HG03571 (cell line): ENCODE data around the gene ITIH6.
"Not testable (repeated sequence)": the region's sequence is repeated elsewhere in the genome, so short reads cannot be mapped to it uniquely, and the experiment has no call there.

Experiments
- ATAC-seq: cut with Tn5 transposase; IDR thresholded peaks from one replicate; pipeline ENCODE4 v1.9.1; 2021; ENCODE audit not compliant: unreplicated experiment

The ITIH6 gene

DNA sequence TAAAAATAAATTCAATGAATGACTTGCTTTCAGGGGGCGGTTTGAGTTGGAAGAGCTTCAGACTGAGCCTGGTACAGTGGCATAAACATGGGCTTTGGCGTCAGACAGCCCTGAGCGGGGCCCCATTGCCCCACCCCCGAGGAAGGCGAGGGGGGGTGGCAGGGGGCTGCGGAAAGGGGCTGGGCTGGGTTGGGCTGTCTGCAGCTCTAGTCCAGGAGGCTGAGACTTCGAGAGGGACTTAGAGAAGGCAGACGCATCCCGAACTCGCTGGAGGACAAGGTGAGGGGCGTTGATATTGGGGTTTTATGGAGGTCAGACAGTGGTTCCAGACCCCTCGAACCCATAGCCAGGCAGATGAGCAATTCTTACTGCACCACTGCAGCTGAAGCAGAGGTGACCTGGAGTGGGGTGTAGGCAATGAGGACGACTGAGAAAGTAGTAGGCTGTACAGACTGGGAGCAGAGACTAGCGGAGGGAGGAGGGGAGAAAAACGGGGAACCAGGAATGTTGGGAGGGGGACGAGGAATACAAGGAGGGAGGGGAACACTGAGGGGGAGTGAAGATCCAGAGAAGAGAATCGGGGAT, 9.6 kb upstream of the ITIH6 start, which contains the start of gene MAGED2:
MAGED2 (plus strand) TSS at position 222 of the 585 bp plus-strand sequence. CDS start 1,587 bp downstream, outside the sequence.
- no peak for ATAC-seq

DNA sequence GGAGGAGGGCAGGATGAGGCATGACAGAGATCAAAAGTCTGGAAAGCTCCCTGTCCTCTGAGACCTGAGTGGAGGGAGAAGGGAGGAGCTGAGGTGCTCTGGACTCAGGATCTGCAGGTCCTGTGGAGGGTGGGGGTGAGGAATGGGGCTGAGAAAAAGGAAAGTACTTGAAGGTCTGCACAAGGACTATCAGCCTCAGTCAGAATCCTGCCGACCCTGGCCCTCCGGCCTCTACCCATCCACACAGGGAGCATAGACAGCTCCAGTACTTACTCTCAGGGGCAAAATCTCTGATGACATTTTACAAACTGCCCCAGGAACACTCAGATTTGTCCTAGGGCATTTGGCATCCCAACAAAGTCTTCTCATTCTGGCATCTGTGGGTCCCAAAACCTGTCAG, 991 bp upstream of the ITIH6 start:
- ATAC-seq, result no peak

DNA sequence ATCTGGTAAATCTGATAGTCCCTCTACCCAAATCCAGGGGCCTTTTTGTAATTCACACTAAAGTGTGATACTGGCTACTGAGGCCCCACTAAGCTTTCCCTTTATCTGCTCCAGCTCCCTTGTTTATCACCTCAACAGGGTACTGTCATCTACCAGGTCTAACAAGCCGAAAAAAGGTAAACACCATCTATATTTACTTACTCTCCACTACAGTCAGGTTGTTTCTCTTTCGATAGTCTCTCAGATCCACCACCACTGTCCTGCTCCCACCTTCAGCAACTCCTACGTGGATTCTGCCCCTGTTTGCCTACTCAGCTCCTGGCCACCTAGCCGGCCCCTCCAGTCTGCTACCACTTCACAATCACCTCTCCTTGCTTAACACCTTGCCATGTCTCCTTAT, 3.3 kb downstream of the ITIH6 start:
- ATAC-seq, result no peak

DNA sequence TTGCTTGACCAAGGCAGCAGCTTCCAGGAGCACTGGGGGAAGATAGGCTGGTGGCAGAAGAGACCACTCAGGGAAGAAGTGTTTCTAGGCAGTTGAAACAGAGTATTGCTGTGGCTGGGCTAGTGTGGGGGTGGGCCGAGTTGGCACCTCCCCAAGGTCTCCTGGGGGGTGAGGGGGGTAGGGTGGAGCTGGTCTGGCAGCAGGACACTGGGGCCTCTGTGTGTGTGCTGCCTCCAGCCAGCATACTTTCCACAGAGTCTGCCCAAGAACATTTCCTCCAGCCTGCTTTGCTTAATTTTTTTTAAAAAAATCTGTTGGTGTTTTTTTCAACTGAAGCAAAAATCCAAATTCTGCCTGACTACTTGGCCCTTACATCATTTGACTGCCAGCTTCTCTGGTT, 4.0 kb downstream of the ITIH6 start:
- ATAC-seq, result no peak

DNA sequence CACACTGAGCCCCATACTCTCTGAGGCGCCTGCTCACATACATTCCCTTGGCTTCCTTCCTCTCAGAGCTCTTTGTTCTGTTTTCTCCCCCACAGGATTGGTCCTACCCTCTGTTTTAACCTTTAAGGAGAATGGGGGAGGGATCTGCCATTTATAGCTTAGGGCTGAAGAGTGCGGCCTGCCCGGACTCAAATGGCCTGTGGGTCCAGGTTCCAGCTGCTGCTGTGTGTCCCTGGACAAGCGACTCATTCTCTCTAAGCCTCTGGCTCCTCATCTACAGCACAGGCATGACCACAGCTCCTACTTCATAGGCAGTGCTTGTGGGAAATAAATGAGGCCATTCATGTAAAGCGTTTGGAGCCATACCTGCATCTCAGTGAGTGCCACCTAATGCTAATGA, 8.7 kb downstream of the ITIH6 start:
- ATAC-seq, result not testable (repeated sequence)

DNA sequence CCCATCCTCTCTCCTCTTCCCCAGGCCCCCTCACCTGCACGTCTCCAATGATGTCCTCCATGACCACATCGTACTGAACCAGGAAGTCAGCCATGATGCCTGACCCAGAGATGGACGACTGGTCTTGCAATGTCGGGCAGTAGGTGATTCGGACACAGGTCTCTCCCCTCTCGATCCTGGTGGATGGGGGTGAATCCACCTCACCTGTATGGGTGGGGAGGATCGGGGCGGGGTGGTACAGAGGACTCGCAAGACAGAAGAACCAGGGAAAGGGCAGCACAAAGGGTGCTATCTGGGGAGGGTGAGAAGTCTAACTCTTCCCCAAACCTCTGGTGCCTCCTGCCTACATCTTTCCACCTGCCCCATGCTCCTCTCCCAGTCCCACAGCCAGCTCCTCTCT, 9.6 kb downstream of the ITIH6 start:
- no peak for ATAC-seq

DNA sequence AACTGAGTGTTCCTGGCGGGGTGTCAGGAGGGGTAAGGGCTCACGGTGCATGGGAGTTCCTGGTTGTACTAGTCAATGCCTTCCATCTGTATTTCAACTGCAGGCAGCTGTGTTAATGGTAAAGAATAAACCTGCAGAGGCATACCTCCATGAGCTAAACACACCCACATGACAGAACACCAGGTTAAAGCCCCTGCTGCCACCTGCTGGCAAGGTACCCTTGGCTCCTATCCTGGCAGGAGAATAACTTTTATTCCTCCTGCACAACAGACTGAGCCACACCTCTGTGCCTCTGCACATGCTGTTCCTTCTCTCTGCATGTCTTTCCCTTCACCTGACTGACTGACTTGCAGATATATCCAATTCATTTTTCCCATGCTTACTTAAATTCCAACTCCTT, 11.1 kb downstream of the ITIH6 start:
- ATAC-seq, result no peak

DNA sequence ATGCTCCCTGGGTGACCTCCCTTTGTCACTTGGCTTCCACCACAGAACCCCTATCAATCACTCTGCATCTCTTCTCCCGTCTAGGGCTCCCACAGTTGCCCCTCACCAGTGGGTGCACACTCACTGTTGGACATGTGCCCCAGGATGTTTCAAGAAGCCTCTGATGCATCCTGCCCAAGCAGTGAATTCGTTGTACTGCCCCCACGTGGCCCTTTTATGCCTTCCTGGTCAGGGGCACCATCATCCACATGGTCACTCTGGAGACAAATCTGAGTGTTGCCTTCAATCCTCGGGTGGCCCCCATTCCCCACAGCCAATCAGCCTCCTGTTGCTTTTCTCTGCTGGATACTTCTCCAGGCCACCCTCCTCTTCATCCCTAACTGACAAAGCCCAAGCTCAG, 12.2 kb downstream of the ITIH6 start:
- no peak for ATAC-seq

DNA sequence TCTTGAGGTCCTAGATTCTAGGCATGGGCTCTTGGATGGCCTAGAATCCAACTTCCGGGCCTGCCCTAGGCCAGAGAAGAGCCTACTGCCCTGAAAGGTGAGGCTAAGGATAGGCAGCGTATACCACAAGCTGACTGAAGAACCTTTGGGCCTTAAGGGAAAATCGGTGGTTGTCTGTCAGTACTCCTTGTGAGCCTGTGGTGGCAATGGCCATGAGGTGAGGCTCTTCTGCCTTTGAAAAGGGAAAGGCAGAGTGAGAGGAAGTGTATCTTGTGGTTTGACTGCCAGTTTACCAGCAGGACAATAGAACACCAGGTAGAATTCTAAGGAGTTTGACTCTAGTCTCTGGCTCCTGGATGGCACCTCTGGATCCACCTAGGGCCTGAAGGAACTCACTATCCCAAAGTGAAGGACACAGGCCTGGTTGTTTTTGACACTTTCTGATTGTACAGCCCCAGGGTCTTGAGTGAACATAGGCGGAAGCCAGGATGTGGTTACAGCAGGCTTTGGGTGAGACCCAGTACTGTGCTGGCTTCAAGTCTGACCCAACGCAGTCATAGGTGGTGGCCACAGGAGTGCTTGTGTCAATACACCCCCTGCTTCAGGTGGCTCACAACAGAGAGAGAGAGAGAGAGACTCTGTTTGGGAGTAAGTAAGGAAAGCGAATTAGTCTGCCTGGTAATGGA, 20.9 kb downstream of the ITIH6 start:
- ATAC-seq, result no peak

DNA sequence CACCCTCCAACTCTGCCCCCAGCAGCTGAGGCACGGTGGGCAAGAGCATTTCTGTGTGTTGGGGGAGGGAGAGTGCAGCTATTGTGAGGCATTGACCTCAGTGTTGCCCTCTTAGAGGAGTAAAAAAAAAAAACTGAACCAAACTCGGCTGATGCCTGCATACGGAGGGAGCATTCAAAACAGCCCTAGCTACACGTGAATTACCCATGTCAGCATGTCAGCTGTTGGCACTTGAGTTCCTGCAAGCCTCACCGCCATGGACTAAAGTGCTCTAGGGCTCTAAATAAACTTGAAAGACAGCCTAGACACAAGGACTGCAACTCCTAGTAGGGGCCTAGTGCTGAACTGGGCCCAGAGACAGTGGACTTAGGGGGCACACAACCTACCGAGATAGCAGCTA, 22.0 kb downstream of the ITIH6 start:
- no peak for ATAC-seq

DNA sequence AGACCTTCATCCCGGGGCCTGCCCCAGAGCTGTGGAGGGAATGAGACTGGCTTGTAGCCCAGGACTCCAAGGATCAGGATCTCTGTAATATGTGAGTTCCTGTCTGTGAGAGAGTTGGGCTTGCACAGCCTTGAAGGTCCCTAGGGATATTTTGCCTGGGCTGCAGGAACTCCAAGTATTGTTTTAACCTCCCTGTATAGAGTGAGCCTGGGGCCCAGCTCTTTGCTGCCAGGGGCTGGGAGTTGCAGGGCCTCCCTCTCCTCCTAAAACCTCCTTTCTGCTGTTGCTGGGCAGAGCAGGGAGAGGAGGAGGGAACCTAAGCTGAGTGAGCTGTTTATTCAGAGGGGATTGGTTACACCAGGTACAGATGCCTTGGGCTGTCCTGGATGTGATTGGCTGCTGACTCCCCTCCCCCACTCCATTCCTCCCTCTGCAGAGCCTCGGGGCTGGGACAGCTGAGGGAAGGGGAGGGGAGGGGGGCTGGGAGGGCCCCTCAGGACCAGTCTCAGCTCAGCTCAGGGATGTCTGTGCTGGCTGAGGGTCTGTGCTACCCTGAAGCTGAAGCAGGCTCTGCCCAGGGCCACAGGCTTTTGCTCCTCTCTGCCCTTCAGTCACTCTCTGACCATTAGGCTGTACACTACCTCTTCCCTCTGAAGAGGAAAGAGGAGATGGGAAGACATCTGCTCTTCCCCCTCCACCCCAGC, 23.5 kb downstream of the ITIH6 start:
- not testable (repeated sequence) for ATAC-seq

DNA sequence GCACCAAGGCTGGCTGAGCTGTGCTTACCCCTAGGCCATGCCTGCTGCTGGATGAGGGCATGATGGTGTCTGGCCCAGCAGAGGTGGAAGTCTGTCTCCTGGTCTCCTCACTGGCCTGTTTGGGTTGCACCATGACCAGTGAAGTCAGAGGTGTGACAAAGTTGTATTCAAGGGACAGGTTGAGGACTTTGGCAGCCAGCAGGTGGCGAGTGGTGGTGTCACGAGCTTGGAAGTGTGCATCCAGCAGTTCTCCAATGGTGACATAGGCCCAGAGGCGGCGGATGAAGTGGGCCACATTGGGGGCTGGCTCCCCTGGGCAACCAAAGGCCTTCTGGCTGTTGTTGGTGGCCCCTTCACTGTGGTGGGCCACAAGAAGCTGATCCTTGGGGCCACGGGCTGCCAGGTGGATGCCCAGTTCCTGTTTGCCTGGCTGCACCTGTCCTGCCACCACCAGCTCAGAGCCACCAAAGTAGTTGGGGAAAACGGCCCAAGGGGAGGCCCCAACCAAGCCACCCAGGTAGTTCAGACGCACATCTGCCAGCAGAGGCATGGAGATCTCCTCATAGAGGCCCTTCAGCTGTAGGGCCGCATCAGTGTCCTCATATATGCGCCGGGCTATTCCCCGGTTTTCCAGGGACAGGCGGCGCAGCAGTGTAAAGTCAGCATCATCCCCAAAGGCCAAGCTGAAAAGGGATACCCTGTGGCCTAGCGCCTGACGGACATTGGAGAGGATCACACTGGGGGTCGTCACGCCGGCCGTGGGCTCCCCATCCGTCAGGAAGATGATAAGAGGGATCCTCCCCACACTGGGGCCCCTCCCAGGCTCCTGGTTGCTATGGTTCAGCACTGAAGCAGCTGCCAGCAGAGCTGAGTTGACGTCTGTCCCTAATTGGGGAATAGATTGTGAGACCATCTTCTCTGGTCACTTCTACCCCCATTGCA, 39.7 kb downstream of the ITIH6 start:
- no peak for ATAC-seq

DNA sequence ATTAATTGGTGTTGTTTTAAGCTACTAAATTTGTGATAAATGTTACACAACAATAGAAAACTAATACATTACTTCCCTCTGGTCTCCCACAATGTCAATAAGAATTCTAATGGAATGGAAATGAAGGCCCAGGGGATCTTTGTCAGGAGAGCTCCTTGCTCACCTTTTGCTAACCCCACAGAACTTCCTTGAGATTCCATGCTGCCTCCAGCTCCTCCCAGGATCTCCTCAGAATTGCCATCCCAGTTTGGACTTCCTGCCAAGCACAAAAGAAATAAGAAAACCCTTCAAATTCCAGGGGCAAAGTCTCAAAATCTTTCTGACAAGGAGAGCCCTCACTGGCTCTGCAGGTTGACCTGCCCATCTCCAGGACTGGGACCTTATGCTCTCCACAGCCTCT, 43.2 kb downstream of the ITIH6 start:
- no peak for ATAC-seq

DNA sequence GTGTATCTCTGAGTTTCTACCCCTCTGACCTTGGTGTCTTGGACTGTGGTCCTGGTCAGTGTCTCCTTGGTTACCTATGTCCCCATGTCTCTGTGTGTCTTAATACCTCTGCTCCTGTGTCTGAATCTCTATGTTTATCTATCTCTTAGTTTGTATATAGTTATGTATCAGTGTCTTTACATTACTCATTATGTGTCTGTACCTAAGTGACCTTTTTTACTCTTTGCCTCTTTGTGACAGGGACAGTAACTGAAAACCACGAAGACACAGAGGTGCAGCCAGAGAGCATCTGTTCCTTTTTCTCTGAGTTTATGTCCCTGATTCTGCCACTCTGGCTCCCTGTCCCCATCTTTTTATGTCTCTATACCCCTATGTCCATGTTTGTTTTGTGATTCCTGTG, 49.4 kb downstream of the ITIH6 start:
- no peak for ATAC-seq

DNA sequence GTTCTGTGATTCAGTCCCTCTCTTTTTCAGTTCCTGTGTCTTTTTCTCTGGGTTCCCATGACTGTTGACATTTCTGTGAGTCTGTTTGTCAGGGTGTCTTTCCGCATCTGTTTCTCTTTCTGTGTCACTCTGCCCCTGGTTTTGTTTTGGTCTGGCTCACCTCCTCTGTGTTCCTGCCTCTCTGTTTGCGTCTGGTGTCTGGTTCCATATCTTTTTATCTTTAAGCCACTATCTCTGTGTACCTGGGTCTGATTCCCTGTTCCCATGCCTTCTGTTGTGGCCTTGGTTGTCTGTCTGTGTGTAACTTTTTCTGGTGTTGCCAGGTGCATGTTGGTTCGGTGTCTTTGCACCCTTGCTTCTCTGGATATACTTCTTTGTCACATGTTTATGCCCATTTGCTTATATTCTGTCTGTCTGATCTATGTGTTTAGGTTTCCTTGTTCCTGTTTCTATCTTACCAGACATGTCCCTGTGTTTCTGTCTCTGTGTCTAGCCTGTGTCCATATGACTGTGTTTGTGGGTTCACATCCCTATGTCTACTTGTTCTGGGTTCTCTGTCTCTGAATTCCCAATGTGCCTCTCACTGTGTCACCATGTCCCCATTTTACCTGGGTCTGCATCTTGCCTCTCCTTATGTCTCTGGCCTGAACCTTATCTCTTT, 50.2 kb downstream of the ITIH6 start:
- no peak for ATAC-seq

DNA sequence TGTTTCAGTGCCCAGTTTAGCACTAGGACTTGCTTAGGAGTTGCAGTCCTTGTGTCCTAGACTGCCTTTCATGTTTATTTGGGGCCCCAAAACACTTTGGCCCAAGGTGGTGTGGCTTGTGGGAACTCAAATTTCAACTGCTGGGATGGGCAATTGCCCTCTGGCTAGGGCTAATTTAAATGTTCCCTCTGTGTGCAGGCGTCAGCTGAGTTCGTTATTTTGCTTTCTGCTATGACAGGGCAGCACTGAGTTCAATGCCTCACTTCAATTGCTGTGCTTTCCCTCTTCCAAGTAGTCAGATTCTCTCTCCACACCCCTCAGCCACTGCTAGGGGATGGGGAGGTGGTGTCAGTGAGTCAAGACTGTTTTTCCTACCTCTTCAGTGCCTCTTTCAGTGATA, 51.1 kb downstream of the ITIH6 start:
- ATAC-seq, result no peak

DNA sequence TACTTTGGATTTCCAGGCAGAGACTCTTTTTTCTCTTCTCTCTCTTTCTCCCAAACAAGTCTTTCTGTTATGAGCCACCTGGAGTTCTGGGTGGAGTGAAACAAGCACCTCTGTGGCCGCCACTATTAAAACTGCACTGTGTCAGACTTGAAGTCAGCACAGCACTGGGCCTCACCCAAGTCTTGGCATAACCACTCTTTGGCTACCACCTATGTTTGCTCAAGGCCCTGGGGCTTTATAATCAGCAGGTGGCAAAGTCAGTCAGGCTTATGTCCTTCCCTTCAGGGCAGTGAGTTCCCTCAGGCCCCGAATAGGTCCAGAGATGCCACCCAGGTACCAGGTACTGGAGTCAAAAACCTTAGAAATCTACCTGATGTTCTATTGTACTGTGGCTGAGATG, 52.4 kb downstream of the ITIH6 start:
- ATAC-seq, result no peak

DNA sequence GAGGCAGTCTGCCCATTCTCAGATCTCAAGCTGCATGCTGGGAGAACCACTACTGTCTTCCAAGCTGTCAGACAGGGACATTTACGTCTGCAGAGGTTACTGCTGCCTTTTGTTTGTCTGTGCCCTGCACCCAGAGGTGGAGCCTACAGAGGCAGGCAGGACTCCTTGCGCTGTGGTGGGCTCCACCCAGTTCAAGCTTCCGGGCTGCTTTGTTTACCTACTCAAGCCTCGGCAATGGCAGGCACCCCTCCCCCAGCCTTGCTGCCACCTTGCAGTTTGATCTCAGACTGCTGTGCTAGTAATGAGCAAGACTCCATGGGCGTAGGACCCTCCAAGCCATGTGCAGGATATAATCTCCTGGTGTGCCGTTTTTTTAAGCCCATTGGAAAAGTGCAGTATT, 59.5 kb downstream of the ITIH6 start:
- ATAC-seq, result not testable (repeated sequence)

DNA sequence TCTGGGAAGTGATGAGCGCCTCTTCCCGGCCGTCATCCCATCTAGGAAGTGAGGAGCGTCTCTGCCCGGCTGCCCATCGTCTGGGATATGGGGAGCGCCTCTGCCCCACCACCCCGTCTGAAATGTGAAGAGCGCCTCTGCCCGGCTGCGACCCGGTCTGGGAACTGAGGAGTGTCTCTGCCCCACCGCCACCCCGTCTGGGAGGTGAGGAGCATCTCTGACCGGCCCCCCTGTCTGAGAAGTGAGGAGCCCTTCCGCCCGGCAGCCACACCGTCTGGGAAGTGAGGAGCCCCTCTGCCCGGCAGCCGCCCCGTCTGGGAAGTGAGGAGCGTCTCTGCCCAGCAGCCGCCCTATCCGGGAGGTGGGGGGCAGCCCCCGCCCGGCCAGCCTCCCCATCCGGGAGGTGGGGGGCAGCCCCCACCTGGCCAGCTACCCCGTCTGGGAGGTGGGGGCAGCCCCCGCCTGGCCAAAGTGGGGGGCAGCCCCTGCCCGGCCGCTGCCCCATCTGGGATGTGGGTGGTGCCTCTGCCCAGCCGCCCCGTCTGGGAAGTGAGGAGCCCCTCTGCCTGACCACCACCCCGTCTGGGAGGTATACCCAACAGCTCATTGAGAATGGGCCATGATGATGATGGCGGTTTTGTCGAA, 61.6 kb downstream of the ITIH6 start:
- not testable (repeated sequence) for ATAC-seq

DNA sequence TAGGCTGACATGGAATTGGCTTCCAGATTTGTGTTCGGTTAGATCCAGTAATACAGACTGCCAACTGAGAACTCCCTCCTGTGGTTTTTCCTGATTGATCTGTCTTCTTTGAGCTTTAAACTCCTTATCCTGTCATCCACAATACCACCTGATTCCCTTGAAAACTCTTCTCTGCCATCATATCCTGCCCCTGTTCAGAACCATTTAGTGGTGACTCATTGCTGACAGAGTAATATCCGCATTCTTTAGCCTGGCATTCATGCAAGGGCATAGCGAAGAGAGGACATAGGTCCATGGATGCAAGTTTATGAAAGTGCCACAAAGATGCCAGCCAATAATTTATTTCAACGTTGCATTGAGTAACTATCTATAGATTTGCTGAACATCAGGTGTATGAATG, 76.6 kb downstream of the ITIH6 start:
- ATAC-seq, result no peak
